SK-N-DZ (cell line): ENCODE results near the gene RIMBP2.
"Not testable (repeated sequence)": the region's sequence is repeated elsewhere in the genome, so short reads cannot be mapped to it uniquely, and the experiment has no call there.

Experiments used
- DNase-seq: peaks from one replicate; pipeline ENCODE4 v3.0.0-alpha.2; 2015; ENCODE audit warnings: low spot score

The RIMBP2 gene

DNA sequence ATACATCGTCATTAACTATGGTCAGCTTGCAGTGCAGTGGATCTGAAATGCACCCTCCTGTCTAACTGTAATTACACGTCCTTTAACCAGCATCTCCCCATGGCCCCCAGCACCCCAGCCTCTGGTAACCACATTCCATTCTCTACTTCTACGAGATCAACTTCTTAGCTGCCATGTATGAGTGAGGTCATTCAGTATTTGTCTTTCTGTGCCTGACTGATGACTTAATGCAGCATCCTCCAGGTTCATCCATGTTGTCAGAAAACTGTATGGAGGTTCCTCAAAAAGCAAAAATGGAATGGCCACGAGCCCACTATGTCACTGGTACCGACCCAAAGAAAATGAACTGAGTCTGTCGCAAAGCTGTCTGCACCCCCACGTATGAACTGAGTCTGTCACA lies 107.3 kb downstream of the RIMBP2 start:
- no peak for DNase-seq

DNA sequence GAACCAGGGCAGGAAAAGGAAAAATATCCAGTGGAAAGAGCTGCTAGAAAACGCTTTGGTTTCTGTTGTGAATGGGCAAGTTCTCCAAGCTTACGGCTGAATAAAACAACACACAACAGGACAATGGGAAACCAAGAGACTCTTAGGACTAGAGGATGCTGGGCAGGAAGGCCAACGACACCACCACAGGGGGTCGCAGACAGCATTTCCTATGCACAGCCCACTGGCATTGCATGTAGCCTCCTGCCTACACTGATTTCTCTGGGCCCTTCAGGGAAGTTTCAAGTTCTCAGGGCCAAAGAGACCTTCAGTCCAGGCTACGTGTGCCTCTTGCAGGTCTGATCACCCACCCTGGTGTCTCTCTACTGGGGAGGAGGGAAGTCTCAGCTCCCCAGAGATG lies 108.0 kb downstream of the RIMBP2 start:
- DNase-seq = no peak

DNA sequence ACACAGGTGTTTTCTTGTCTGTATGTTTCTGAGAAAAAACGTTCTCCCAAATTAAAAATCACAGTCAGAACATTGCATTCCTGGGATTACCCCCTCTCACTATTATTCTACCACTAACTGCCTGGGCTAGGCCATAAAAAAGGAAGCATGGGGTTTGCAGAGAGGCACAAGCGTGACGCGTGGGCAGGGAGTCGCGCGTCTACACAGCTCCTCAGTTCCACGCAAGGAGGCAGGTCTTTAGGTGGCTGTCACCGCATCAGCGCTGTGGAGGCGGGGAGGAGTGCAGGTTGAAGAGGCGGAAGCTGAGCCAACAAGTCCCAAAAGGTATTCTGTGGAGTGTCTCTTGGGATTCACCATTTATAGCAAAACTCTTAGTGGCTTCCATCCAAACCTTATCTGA lies 109.9 kb downstream of the RIMBP2 start:
- no peak for DNase-seq

DNA sequence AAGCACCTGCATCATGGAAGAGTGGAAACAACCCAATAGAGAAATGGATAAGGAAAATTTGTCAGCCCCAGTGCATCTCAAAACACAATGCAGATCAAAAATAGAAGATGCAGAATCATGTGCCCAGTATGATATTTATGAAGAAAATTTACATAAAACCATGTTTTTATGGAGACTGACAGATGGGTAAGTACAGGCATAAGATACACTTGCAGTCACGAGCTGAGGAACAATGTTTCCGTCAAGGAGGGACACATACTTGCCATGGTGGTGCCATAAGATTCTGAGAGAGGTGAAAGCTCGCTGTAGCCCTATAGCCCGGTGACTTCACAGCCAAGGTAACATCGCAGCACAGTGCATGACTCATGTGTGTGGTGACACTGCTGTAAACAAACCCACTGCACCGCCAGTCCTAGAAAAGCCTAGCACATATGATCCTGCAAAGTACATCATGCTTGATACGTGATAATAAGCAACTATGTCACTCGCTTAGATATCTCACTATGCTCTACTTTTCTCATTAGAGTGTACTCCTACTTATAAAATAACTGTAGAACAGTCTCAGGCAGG lies 112.6 kb downstream of the RIMBP2 start:
- DNase-seq = no peak

DNA sequence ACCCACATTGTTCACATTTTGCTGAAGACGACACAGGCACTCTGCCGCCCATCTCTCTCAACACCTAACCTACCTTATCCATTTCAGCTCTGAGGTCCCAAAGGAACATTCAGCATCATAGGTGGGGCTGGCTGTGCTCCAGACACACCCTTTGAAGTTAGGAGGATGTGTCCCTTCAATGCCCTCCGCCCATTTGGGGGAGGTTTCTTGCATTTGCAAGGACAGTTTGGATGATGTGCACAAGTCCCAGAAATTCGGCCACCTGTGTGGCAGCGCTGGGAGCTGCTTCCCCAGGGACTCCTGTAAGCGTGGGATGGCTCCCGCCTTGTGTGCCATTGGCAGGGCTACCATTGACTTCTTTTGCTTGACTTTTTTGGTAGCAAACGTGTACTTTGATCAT lies 113.8 kb downstream of the RIMBP2 start:
- no peak for DNase-seq

DNA sequence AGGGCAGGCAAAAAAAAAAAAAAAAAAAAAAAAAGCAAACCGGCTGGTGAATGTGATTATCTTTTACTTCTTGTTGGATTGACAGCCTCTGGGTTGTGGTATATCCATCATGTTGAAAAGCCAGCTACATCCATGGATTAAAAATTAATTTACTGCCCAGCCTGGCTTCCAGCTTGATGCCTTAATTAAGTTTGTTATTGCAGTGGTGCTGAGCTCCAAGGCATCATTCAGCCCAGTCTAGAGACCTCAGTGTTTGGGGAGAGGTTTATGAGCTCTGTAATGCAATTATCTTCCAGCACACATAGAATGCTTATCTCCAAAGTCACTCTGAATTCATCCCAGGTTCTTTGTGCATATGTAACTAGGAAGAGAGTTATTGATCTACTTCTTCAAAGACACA lies 114.8 kb downstream of the RIMBP2 start:
- DNase-seq = peak; percentile 99

DNA sequence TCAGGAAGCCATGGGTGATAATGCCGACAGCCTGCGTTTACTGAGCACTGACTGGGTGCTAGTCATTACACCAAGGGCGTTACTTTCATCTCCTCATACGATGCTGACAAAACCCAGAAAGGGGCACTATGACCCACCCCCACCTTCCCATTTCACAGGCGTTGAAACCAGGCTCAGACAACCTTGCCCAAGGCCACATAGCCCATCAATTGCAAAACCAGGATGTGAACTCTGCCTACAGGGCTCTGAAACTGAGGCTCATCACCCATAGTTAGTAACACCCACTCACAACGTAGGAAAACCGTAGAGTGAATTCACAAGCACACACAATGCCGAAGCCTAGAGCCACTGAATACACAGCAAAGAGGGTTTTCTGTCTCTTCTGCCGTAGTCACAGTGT lies 119.9 kb downstream of the RIMBP2 start:
- no peak for DNase-seq

DNA sequence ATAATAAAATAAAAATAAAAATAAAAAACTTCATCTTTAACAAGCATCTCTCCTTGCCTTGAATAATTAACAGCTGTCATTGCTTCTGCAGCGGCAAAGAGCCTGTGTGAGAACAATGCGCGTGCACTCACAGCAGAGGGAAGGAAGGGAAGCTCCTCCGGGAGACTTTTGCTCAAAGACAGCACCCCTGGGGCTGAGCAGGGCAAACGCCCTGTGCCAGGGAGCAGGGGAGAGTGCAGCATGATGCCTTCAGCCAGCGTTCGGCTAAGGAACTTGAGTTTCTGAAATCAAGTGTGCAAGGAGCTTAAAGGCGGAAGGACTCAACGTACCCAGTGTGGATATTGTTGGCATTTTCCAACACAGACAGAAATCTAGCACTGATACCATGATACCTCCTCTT lies 120.5 kb downstream of the RIMBP2 start:
- no peak for DNase-seq

DNA sequence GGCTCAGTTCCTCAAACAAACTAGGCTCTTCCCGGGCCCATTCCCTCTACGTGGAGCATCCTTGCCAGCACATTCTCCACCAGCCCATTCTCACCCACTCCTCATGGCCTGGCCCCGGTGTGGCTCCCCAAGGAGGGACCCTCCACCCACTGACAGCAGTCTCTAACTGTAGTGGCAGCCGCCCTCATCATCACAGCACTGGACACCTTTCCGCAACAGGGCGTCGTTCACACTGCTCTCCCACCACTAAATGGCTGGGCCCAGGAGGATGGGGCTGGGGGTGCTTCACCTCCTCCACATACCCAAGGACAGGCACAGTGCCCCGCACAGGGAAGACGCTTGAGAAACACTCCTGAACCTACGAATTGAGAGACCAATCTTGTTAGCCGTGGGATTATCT lies 123.0 kb downstream of the RIMBP2 start:
- DNase-seq = no peak

DNA sequence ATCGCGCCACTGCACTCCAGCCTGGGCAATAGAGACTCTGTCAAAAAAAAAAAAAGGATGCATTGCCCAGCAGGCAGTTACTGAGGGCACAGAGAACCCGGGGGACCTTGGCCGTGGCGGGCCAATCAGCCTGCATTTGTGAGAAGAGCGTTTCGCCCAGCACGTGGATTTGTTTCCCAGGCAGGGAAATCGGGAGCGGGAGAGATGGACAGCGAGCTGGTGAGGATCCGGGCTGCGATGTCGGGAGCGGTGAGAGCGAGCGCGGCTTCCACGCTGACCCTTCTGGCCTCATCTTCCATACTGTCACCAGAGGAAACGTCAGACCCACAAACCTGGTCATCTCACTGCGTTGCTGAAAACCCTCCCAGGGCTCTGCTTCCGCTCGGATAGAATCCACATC lies 123.5 kb downstream of the RIMBP2 start:
- no peak for DNase-seq

DNA sequence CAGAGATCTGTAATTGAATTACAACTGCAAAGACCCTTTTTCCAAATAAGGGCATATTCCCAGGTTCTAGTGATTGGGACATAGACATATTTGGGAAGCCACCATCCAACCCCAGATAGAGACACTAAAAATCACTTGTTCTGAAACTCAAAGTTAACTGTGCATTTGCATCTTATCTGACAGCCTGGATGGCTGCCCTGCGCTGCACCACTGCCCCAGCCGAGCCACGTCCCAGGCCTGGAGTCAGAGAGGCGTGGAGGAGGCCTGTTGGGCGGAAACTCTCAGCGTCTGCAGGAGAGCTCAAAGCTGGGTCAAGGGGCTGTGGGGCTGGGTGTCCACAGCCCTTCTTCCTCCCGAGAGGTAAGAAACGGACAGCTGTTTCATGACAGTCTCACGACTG lies 124.4 kb downstream of the RIMBP2 start:
- DNase-seq = peak; percentile 76

DNA sequence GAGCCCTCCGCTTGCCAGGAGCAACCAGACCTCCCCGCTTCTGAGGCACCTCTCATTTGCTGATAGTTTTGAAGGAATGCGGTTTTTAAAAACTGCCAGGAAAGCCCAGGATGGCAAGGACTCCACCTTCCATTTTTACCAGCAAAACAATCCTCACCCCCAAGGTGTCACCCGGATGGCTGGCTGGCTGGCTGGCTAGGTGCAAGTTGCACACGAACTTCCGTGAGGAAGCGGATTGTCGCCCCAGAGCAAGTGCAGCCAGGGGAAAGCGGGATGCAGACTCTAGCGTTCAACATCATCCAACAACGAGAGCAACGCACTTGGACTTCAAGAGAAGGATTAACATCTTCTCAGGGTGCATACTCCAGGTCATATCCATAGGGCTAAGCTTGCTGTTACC lies 125.4 kb downstream of the RIMBP2 start:
- no peak for DNase-seq

DNA sequence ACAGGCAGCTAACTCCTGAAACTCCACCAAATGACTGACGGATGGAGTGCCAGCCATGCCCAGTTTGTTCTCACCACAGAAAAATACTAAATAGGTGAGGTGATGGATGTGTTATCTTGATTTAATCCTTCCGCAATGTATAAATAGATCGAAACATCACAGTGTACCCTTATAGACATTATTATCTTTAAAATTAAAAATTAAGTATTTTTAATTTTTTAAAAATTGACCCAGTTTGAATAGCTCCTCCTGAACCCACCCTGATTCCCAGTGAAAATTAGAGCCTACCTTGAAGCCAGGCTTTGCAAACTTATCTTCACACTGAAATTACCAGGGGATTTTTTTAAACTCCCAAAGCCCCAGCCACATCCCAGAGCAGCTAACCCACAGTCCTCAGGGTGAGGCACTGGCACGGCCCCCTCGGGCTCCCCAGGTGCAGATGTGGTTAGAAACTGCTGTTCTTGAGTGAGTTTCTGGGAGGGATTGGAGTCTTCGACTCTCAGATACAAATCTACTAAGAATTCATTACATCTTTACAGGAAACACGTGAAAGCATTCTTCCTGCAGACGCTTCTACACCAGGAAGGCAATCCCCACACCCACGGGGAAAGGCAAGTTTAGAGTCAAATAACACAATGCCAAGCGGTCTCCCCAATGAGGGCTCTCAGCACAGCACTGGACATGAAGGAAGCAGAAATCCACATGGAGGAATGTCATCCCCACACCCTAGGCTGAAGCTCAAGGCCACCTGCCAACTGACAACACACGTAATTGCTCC lies 126.4 kb downstream of the RIMBP2 start:
- no peak for DNase-seq

DNA sequence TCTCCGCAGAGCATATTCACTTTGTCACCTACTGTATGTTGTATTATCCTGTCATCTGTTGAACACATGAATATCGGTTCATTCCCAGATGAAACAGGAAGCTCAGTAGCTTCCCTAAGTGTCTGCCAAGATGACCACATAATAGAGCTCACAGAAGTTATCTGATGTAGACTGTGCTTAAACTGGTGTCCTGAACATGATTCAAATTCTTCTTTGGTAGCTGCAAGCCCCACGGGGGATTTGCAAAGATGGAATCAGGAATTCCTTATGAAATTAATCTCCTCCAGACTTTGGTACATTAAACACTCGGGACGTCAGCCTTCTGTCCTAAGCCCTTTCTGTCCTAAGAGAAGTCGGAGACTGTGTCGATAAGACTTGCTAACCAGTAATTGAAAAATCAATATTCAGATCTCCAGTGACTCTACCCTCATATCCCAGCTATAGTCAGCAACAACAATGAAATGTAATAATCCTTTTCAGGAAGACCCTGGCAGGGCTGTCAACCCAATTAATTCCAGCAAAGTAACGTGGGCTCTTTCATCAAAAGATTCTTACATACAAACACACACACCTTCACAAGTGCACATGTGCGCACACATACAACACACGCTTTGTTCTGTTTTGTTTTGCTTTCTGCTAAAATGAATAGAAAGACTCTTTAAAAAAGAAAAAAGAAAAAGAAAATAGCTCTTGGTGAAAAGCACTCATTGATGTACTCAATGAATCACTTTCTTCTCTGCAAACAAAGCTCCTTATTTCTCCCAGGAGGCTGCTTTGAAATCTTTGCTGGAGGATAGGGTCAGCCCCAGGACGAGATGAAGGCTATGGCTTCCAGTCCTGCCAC lies 127.2 kb downstream of the RIMBP2 start:
- DNase-seq = peak; percentile 87

DNA sequence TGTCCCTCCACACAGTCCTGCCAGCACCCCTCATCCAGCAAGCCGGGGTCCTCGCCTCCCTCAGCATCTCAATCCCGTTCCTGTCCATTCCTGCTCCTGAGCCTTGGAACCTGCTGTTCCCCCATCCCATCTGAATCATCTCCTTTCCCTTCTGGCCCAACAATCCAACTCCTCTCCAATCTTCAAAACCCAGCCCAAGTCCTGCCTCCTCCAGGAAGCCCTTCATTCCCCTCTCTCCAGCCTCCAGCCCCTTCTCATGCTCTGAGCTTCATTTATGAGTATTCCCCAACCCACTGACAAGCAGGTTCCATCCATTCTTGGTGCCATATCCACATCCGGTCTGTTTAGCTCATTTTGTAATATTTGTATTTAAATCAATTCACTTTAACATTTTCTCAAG lies 128.1 kb downstream of the RIMBP2 start:
- no peak for DNase-seq

DNA sequence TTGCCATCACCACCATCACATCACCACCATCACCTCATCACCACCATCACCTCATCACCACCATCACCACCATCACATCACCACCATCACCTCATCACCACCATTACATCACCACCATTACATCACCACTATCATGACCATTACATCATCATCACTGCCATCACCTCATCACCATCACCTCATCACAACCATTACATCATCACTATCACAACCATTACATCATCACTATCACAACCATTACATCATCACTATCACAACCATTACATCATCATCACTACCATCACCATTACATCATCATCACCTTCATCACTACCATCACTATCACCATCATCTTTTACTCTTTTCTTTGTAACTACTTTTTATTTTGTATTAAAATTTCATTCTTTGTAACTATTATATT lies 131.6 kb downstream of the RIMBP2 start:
- DNase-seq = not testable (repeated sequence)

DNA sequence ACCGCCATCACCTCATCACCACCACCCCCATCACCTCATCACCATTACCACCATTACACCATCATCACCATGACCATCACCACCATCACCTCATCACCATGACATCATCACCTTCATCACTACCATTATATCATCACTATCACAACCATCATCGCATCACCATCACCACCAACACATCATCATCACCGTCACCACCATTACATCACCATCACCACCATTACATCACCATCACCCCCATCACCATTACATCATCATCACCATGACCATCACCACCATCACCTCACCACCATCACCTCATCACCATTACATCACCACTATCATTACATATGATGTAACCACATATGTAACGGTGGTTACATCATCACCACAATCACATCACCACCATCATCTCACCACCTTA lies 132.3 kb downstream of the RIMBP2 start:
- DNase-seq = no peak

DNA sequence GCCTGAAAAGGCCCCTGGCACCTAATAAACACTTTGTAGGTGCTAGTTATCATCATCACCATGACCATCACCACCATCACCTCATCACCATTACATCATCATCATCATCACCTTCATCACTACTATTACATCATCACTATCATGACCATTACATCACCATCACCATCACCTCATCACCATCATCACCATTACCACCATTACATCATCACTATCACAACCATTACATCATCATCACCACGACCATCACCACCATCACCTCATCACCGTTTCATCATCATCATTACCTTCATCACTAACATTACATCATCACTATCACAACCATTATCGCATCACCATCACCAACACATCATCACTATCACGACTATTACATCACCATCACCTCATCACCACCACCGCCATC lies 132.8 kb downstream of the RIMBP2 start:
- DNase-seq = no peak

DNA sequence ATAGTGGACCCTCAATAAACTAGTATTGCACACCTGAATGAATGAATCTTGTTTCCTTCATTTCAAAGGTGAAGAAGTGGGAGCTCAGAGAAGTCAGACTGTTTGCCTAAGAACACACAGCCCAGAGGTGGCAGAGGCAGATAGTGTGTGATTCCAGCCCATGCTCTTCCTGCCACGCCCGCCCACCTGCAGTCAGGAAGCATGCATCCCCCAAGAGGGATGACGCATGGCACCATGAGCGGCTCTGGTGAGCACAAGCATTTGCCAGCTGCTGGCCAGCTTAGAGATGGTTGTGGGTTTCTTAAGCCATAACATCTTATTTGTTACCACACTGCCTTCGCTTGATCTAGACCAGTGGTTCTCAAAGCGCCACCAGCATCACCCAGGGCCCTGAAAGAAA lies 133.8 kb downstream of the RIMBP2 start:
- no peak for DNase-seq

DNA sequence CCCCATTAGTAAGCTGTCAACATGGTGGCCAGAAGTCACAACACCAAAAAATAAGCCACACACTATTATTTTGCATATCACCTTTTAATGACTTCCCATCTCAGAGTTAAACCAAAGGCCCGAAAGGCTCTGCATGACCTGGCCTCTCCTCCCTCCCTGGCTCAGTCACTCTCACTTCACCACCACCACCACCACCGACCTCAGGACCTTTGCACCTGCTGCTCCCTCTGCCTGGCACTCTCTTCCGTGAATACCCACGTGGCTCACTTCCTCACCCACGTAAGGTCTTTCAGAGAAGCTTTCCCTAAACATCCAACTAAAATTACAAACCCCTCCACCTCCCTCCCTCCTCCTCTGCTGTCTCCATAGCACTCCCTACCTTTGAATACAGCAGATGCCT lies 134.3 kb downstream of the RIMBP2 start:
- no peak for DNase-seq

DNA sequence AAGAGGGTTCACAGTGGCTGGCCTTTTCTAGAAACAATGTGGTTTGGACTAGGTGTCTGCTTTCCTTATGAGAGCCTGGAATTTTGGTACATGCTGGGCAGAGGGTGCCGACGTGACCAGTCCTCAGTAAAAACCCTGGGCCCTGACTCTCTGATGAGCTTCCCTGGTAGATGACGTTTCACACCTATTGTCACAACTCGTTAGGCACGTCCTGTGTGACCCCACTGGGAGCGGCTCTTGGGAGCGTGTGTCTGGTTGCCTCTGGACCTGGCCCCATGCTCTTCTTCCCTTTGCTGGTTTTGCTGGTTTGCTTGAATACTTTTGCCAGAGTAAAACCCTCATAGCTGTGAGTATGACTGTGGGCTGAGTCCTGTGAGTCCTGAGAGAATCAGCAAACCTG lies 136.9 kb downstream of the RIMBP2 start:
- no peak for DNase-seq

DNA sequence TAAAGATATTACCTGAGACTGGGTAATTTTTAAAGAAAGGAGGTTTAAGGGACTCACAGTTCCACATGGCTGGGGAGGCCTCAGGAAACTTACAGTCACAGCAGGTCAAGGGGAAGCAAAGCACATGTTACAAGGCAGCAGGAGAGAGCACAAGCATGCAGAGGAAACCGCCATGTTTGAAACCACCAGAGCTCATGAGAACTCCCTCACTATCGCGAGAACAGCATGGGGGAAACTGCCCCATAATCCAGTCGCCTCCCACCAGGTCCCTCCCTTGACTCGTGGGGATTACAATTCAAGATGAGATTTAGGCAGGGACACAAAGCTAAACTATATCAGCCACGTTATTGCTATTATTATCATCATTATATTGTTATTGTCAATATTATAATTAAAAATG lies 138.7 kb downstream of the RIMBP2 start:
- no peak for DNase-seq

DNA sequence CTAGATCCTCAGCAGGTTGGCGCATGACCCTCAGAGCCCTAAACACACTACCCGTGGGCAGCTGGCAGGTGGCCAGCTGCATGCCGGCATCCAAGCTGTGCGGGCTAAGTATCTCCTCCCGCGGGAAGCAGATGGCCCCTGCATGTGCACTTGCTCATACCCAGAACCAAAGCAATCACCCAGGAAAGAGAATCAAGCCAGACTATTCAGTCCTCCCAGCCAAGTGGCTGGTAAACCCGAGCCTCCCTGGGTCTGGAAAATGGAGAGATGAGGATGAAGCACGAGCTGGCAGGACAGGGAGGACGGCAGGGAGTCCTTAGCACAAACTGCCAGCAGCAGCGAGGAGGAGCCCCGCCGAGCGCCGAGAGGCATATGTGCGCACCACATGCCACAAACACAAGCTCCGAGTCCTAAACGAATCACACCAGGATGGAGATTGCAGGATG lies 139.7 kb downstream of the RIMBP2 start:
- DNase-seq = peak; percentile 55
